Umbilical cord (tissue), 2 donors: ENCODE results near the gene IRAK2. TPM values are rescaled to one million over a fixed set of nuclear protein-coding genes. Genes with fewer than 3 reads are reported as not detected.
A peak's percentile ranks its signal among the peaks of the same experiment; 100 is the strongest.
"Not testable (repeated sequence)": the region's sequence is repeated elsewhere in the genome, so short reads cannot be mapped to it uniquely, and the experiment has no call there.

Source experiments
- DNase-seq: peaks from one replicate; pipeline ENCODE4 v3.0.0-alpha.2; 2015; ENCODE audit warnings: low spot score
- total RNA-seq: library from RNA; depleted of rRNA; stranded (reverse); fragments of >200 nt; gene quantifications from one replicate; pipeline ENCODE4 v1.2.3, GENCODE V29; 2014; ENCODE audit warnings: low replicate concordance; ENCODE audit not compliant: insufficient read depth

Gene IRAK2
- total RNA-seq, 1 donor from 2014 or later, result 2.9 TPM

GRCh38 chr3:10160346-10160745 is 4.4 kb upstream of the IRAK2 start:
- DNase-seq, result no peak

DNA sequence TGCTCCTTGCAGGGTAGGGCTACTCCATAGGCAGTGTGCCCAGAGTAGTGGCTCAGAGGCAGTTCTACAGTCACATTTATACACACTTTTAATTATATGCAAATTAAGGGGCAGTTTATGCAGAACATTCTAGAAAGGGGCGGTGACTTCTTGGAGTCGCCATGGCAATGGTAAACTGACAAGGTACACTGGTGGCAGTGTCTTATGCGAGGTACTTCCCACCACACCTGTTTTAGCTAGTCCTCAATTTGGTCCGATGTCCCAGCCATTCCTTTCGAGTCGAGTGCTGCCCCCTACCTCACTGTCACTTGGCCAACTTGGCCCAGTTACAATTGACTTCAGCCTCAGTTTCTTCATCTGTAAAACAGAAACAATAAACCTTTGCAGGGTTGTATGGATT is 3.8 kb upstream of the IRAK2 start:
- DNase-seq, result no peak

DNA sequence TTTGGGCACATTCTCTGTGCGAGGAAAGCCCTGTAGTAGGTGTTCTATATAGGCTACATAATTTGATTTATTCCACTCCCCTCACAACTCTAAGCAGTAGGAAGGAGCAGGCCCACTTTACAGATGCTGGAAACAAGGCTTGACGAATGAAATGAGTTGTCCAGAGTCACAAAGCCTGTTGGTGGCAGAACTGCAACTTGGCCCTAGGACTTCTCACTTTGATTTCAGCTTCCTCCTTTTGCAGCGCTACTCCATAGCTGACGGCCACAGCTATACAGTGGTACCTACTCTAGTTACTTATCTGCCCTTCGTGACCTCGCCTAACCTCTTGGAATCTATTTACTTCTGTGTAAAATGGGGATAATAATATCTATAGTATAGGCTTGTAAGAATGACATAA is 2.5 kb upstream of the IRAK2 start:
- no peak for DNase-seq

GRCh38 chr3:10164201-10164545 is 546 bp upstream of the IRAK2 start:
- DNase-seq, result not testable (repeated sequence)

- no peak for DNase-seq
Measured at GRCh38 chr3:10166213-10166604, 1.5 kb downstream of the IRAK2 start.

- no peak for DNase-seq
Measured at GRCh38 chr3:10169000-10169496, 4.3 kb downstream of the IRAK2 start.

GRCh38 chr3:10170915-10171478 is 6.3 kb downstream of the IRAK2 start:
- no peak for DNase-seq

- DNase-seq, result no peak
Measured at GRCh38 chr3:10173095-10173925, 8.6 kb downstream of the IRAK2 start.

GRCh38 chr3:10173926-10174435 is 9.3 kb downstream of the IRAK2 start:
- peak; percentile 52 for DNase-seq

- not testable (repeated sequence) for DNase-seq
Measured at GRCh38 chr3:10175334-10175733, 10.6 kb downstream of the IRAK2 start.

DNA sequence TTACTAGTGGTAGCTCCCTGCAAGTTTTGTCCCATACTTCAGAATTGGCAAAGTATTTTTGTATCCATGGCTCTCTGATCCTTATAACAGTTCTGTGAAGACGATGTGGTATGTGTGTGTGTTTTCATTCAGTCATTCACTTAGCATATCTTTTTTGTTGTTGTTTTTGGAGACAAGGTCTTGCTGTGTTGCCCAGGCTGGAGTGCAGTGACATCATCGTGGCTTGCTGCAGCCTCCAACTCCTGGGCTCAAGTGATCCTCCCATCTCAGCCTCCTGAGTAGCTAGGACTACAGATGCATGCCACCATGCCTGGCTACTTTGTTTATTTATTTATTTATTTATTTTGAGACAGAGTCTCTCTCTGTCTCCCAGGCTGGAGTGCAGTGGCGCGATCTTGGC is 11.4 kb downstream of the IRAK2 start:
- DNase-seq, result not testable (repeated sequence)

- no peak for DNase-seq
Measured at GRCh38 chr3:10177737-10178136, 13.0 kb downstream of the IRAK2 start.

DNA sequence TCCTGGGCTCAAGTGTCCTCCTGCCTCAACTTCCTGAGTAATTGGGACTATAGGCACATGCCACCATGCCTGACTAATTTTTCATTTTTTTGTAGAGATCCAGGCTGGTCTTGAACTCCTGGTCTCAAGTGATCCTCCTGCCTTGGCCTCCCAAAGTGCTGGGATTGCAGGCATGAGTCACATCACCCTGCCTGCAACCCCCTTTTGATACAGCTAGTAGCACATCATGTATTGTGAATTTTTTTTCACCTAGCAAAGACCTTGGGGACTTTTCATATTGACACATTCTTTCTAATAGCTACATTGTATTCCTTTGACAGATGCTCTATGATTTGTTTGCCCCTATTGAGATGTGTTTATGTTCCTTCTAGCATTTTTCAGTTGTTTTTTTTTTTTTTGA is 14.2 kb downstream of the IRAK2 start:
- no peak for DNase-seq

DNA sequence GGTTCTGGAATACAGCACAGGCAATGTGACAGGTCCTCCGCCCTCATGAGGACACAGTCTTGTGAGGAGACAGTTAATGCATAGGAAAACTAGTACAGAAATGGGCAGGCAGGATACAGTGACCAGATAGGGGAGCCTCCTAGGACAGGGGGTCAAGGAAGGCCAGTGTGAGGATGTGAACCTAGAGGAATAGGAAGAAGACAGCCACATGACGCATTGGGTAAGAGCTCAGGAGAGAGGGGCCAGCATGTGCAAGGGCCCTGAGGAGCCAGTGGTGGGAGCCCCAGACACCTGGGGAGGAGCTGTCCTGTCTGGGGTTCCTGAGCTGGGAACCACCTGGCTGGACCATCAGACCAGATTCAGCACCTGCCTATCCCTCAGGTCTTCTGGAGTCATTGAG is 15.6 kb downstream of the IRAK2 start:
- DNase-seq, result no peak

DNA sequence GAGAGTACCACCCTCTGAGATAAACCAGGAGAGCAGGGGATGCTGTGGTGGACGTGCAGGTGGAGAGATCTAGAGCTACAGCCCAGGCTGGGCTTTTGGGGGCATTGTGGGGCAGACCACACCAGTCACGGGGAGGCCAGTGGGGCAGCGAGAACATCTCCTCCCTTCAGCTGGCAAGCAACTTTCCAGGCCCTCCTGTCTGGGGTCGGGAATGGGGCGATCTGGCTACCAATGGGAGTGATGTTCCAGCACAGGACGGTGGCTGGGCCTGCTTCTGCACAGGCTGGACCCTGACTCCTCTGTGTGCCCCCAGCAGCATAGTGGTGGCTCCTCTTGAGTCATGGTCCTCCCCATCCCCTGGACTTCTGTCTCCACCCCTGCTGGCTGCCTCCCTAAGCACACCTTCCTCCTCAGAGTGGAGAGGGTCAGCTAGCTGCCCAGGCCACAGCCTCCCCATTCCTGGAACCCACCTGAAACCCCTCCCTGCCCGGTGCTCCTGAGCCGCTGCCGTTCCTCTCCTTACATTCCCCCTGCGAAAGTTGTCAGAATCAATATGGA is 16.1 kb downstream of the IRAK2 start:
- no peak for DNase-seq

DNA sequence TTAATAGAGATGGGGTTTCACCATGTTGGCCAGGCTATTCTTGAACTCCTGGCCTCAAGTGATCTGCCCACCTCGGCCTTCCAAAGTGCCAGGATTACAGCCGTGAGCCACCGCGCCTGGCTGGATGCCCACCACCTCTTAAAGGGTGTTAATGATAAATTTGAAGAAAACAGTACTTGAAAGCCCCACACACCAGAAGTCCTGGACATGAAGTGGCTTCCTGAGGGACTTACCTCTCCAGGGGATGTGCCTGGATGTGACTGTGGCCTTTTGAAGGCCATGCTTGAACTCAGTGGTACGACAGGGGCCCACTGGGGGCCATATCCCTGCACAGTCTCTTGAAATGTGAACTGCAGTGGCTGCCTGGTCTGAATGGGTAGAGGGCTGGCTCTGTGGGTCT is 18.2 kb downstream of the IRAK2 start:
- no peak for DNase-seq

DNA sequence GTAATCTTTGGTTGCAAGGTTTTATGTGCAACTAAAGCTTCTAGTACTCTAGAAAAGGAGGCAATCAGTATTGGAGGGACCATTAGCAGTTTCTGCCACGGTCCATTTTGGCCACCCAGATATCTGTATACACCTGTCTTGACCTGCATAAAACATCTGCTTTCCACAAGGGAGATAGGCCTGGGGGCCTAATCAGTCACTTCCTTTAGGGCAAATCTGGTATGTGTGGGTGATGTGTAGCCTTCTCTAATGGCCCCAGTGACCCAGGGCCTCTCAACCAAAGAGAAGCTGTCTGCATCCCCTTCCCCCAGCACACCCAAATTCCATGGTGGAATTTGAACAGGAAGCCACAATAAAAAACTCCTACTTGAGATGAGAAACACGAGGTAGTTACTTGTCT is 19.5 kb downstream of the IRAK2 start:
- DNase-seq, result no peak

GRCh38 chr3:10185804-10186762 is 21.4 kb downstream of the IRAK2 start:
- DNase-seq, result no peak

- DNase-seq, result no peak
Measured at GRCh38 chr3:10187290-10187876, 22.7 kb downstream of the IRAK2 start.

- DNase-seq, result no peak
Measured at GRCh38 chr3:10187944-10188343, 23.2 kb downstream of the IRAK2 start.
